ENCODE measurements around the gene PPP1R2. TPM values are rescaled to one million over a fixed set of nuclear protein-coding genes. Genes with fewer than 3 reads are reported as not detected.

PPP1R2 gene
- total and polyA plus RNA-seq, 2 donors (not counting 3 experiments of a cell fraction or from before 2014, with no cell fraction given) = 19.9 to 37.3 TPM

DNA sequence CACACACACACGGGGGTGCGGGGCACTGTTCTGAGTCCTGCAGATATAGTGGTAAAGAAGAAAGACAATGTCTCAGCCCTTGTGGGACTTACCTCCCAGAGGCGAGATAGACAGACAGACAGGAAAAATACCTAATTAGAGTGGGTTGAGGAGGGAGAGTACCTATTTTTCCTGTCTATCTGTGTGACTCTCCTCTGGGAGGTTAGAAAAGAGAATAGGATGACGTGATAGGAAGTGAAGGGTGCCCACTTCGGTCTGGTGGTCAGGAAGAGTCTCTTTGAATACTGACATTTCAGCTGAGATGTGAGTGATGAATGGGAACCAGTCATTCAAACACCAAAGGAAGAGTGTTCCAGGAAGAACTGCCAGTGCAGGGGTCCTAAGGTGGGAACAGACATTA is 44.7 kb upstream of the PPP1R2 start:
- Histone ChIP-seq H3K9me1 (replicated peaks; ENCODE audit: control insufficient read depth, extremely low read depth, insufficient read depth, low read length) (no peaks in the 10 kb centered on the region), H3K27ac (ENCODE audit: insufficient read depth, low read depth, low read length) (no peak overlapping the region), H3K4me2 (ENCODE audit: insufficient read depth, low read length) (no peak overlapping the region), H3K79me2 (ENCODE audit: control insufficient read depth, insufficient read depth, low read length) (no peaks in the 10 kb centered on the region), H3K4me3 (replicated peaks in 1 of 3; ENCODE audit: insufficient read depth in 1 of 3, low read depth in 1 of 3, low read length in 3 of 3) (no peak overlapping the region), H3K36me3 (ENCODE audit: control insufficient read depth in 2 of 2, extremely low read depth in 1 of 2, insufficient read depth in 2 of 2, low read length in 2 of 2) (no peaks in the 10 kb centered on the region), H4K20me1 (replicated peaks; ENCODE audit: control insufficient read depth, extremely low read depth, insufficient read depth, low read length) (no peaks in the 10 kb centered on the region), H2AFZ (ENCODE audit: low read depth, low read length) (no peak overlapping the region), H3K4me1 (ENCODE audit: control insufficient read depth, extremely low read depth, insufficient read depth, low read length) (peaks cover 12% of the 10 kb centered on the region), H3K9ac (replicated peaks; ENCODE audit: extremely low read depth, insufficient read depth, low read length) (no peak overlapping the region), H3K9me3 (replicated peaks; ENCODE audit: control insufficient read depth, insufficient read depth, low read length) (no peaks in the 10 kb centered on the region), H3K27me3 (ENCODE audit: control insufficient read depth in 2 of 2, insufficient read depth in 2 of 2, low read length in 2 of 2) (peaks cover 6 to 16% of the 10 kb centered on the region in 2 experiments)
- dilution Hi-C loops (cut with MboI; ENCODE audit: extremely low pct_ligation_motif_present, low sequenced_read_pairs) = no loop called here
- no peak for TF ChIP-seq MAX (IDR thresholded peaks at IDR 0.05; ENCODE audit: insufficient read depth, insufficient read length)
- no peak for TF ChIP-seq GATA2 (IDR thresholded peaks at IDR 0.05; ENCODE audit: insufficient read depth, insufficient read length, low read depth, low read length)
- no peak for TF ChIP-seq EZH2 (IDR thresholded peaks at IDR 0.05; ENCODE audit: borderline replicate concordance, low read depth, low read length, severe bottlenecking)
- TF ChIP-seq POLR2A (IDR thresholded peaks at IDR 0.05; ENCODE audit: low read depth, low read length) = no peak
- TF ChIP-seq FOS (IDR thresholded peaks at IDR 0.05; ENCODE audit: borderline replicate concordance, insufficient read depth, low read length) = no peak
- TF ChIP-seq JUN (IDR thresholded peaks at IDR 0.05; ENCODE audit: borderline replicate concordance, insufficient read depth, insufficient read length, low read depth) = no peak
- TF ChIP-seq MYC (IDR thresholded peaks at IDR 0.05; ENCODE audit: low read depth, low read length) = no peak
- TF ChIP-seq CTCF (IDR thresholded peaks at IDR 0.05; ENCODE audit: extremely low read depth in 1 of 2, insufficient read depth in 1 of 2, low read depth in 1 of 2, low read length in 2 of 2) = no peak
- TF ChIP-seq POLR2AphosphoS5 (IDR thresholded peaks at IDR 0.05; ENCODE audit: insufficient read depth, low read depth, low read length) = no peak
- BruUV-seq (replicated peaks) = no TSS peak
- CTCF ChIA-PET = no interaction called here
- DNase-seq (ENCODE audit: low read depth, low spot score) = no peak
- intact Hi-C loops (cut with micrococcal nuclease) = no loop called here
- no peak for FAIRE-seq
- POLR2A ChIA-PET = no interaction called here
